Endometrium (tissue), 2 donors: ENCODE measurements around the gene GPR82.
"Not testable (repeated sequence)": the region's sequence is repeated elsewhere in the genome, so short reads cannot be mapped to it uniquely, and the experiment has no call there.

Experiments used
- FAIRE-seq: peaks from 2 replicates; lab custom pipeline; 2012; peaks lifted over from hg19 to GRCh38; lab: Jason Lieb, UNC
- donor health status: control.
- donor health status: control.

Gene GPR82

DNA sequence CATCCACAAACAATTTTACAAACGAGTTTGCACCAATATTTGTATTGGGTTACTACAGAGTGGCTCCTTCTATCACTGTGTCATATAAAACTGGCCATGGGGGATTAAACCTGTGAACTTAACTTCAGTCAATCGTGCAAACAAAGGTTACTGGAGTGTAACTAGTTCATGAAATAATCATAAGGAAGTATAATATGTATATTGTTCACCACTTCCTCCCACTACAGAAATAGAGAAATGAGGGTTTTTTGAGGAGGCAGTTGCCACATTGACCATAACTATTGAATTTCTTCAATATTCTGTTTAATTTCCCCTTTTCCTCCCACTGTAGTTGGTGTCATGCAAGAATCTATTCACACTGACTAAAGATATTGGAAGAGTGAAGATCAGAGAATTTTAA is at the start of gene GPR82:
TSS of gene GPR82 (plus strand) at position 356 of the 400 bp plus-strand sequence. CDS start 2,846 bp downstream, outside the sequence.
- no peak for FAIRE-seq

GRCh38 chrX:41676361-41676760 is 47.6 kb upstream of the GPR82 start:
- not testable (repeated sequence) for FAIRE-seq

DNA sequence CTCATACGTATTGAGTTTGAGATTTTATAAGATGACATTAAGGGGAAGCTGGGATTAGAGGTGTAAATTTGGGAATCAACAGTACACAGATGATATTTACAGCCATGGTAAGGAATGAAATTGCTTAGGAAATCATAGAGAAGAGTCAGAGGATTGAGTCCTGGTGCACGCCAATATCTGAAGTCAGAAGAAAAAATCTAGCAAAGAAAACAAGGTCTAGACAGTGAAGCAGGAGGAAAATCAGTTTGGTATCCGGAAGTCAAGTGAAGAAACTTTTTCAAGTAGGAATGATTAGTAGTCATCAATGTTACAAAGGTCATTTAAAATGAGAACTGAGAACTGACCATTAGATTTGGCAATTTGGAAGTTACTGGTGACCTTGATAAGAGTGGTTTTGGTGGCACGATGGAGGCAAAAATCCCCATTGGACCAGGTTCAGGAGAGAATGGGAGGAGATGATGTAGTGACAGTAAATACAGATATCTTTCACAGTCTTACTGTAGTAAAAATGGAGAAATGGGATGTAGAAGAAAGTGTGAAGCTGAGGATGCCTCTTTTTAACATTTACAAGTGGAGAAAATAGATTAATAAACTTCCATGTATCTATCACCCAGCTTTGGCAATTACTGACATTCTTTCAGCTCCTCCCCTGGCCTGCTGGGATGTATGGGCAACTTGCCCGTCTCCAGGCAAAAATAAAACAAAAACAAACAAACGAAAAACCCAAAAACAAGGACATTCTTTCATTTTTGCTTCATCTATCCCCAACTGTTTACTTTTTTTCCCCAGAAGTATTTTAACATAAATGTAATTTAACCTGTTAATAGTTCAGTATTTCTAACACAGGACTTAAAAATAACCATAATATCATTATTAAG is 46.6 kb upstream of the GPR82 start:
- peak; percentile 67 for FAIRE-seq

GRCh38 chrX:41684138-41684537 is 39.8 kb upstream of the GPR82 start:
- FAIRE-seq: no peak

- FAIRE-seq: no peak
These were observed 39.0 kb upstream of the GPR82 start for GRCh38 chrX:41684940-41685339.

GRCh38 chrX:41686788-41687187 is 37.2 kb upstream of the GPR82 start:
- no peak for FAIRE-seq

DNA sequence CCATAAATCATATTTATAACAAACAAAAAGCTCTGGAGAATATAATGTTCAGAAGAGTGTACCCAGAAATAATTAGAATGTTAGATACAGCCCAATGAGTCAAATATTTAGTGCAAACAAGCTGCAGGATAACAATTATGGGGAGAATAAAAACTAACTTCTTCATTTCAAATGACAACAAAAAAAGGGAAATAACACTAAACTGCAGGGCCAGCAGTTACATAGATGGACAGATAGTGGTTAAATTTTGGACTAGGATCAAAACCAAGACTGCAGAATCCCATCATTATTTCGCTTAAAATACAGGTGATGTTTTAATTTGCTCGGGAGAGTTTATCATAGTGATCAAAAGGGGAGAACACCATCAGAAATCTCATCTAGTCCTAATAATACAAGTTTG is 35.8 kb upstream of the GPR82 start:
- no peak for FAIRE-seq

GRCh38 chrX:41688835-41689234 is 35.1 kb upstream of the GPR82 start, which contains the start of gene GPR34:
GPR34 (plus strand) TSS chrX:41688973; CDS start chrX:41695634, 6,661 bp downstream.
- no peak for FAIRE-seq

DNA sequence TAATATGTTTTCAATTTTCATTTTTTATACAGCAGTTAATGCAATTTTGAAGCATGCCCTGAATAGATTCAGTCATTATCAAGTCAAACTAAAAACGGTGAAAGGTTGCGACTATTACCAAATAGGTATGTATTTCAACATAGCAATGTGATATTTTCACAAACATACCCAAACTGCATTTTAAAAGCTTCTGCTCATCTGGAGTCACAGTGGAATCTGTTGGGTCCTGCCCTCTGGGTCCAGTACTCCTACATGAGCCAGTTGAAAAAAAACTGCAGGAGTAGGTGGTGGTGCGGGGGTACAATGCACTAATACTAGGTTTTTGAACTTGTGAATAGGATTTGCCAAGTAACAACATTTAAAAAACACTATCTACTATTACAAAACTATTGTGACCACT is 34.3 kb upstream of the GPR82 start:
- no peak for FAIRE-seq

DNA sequence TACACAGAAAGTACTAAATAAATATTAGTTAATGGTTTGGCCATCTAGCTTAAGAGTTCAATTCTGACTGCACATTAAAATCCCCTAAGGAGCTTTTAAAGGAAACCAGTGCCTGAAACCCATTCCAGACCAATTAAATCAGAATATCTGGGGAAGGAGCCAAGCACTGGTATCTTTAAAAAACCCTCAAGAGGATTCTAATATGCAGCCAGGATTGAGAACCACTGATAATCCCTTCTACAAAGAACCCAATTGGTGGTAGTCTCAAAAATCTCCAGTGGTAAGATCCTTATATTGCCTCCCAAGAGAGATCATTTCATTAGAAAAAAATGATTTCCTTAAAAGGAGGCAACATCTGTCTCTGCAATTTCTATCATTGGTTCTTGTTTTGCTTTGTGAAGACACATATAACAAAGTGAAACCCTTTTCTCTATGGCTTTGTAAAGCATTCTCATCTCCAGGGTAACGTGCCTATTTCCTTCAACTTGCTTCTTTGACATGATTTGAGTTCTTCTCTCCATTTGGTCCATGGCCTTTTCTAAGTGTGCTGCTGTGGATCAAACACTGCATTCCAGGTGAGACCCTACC is 31.7 kb upstream of the GPR82 start:
- FAIRE-seq: no peak

DNA sequence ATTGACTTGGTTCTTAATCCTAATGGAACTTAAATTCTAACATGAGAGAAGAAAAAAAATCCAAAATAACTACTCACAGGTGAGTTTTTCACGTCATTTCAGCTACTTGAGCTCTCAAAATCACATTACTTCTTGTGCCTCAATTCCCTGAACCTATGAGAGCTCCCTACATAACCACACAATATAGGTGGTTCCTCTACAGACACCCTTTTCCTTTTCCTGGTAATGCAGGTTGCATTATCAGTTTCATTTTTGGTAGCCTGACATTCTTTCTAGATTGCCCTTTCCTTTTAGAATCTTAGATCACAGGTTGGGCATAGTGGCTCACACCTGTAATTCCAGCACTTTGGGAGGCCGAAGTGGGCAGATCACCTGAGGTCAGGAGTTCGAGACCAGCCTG is 31.0 kb upstream of the GPR82 start:
- FAIRE-seq: no peak

GRCh38 chrX:41695426-41695825 is 28.6 kb upstream of the GPR82 start:
- no peak for FAIRE-seq

GRCh38 chrX:41703574-41704029 is 20.4 kb upstream of the GPR82 start:
- FAIRE-seq: no peak

GRCh38 chrX:41705042-41705441 is 18.9 kb upstream of the GPR82 start:
- FAIRE-seq: no peak

- no peak for FAIRE-seq
These were observed 18.2 kb upstream of the GPR82 start for GRCh38 chrX:41705680-41706374.

DNA sequence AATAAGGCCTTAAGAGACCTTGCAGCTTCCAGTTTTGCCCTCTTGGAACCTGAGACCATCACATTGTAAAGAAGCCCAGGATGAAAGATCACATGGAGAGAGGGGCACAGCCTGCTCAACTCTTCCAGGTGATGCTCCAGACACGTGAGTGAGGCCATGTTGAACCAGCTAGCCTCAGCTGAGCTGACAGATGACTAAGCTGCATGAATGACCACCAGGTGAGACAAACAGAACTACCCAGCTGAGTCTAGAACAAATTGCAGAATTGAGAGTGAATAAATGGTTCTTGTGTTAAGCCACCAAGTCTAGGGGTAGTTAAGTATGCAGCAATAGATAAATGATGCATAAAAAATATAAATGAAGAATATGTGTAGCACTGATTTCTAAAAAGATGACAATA is 16.8 kb upstream of the GPR82 start:
- no peak for FAIRE-seq

GRCh38 chrX:41708486-41708885 is 15.5 kb upstream of the GPR82 start:
- FAIRE-seq: no peak

GRCh38 chrX:41711021-41711667 is 12.8 kb upstream of the GPR82 start:
- FAIRE-seq: no peak

- no peak for FAIRE-seq
These were observed 7.8 kb upstream of the GPR82 start for GRCh38 chrX:41716222-41716621.

GRCh38 chrX:41716767-41717473 is 7.1 kb upstream of the GPR82 start:
- no peak for FAIRE-seq

DNA sequence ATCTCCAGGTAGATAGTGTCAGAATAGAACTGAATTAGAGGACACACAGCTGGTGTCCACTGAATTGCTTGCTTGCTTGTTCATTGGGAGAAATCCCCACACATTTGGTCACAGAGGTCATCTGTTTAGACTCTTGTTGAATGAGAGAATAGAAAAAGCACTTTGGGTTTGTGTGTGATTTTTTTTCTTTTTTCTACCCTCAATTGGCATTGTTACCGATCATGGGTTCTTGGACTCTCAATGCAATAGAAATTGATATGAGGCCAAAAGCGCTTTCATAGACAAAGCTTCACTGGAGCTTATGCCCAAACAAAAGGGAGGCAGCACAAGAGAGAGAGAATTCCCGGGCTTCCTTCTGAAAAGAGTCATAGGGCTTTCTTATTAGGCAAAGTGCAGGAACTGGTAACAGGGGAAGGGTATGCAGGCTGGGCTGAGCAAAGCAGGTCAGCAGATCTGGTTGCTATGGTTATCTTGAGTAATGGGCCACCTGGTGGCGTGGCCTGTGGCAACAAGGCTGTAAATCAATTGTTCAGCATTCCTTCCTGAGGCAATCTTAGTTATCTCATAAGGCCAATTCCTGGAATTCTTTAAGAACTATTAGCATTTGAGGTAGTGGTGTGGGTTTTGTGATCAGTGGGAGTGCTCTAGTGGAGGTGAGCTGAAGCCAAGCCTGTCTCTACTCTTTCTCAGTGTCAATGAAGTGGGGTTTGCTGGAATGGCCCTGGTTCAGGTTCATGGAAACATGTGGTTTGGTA is 5.3 kb upstream of the GPR82 start:
- FAIRE-seq: no peak
